MM.1S (cell line): ENCODE data around the gene TRAF3.
"Not testable (repeated sequence)": the region's sequence is repeated elsewhere in the genome, so short reads cannot be mapped to it uniquely, and the experiment has no call there.

Source experiments
- DNase-seq: peaks from one replicate; pipeline ENCODE4 v3.0.0-alpha.2; 2015
- H2AFZ ChIP-seq: fragments of 300-600 bp; sonication (generic); 2 replicates; pipeline ENCODE4 v1.6.0; 2016; ENCODE audit warnings: antibody characterized with exemption, low read length
- H3F3A ChIP-seq: fragments of 300-600 bp; sonication (generic); 2 replicates; pipeline ENCODE4 v1.6.1; 2016; ENCODE audit warnings: mild to moderate bottlenecking, antibody characterized with exemption, low read length, moderate library complexity, mixed read lengths; ENCODE audit not compliant: insufficient read depth
- H3K27ac ChIP-seq: fragments of 300-600 bp; sonication (generic); 2 replicates; pipeline ENCODE4 v1.5.1; 2016; ENCODE audit warnings: mild to moderate bottlenecking, low read length
- H3K27me3 ChIP-seq: fragments of 300-600 bp; sonication (generic); replicated peaks from 2 replicates; pipeline ENCODE4 v1.6.0; 2016; ENCODE audit warnings: low read length; ENCODE audit not compliant: insufficient read depth
- H3K36me3 ChIP-seq: fragments of 300-600 bp; sonication (generic); replicated peaks from 2 replicates; pipeline ENCODE4 v1.6.1; 2016; ENCODE audit warnings: mild to moderate bottlenecking, low read length, mixed read lengths; ENCODE audit not compliant: insufficient read depth
- H3K4me1 ChIP-seq: fragments of 300-600 bp; sonication (generic); 2 replicates; pipeline ENCODE4 v1.6.1; 2016; ENCODE audit warnings: low read length, mixed read lengths
- H3K4me2 ChIP-seq: fragments of 300-600 bp; sonication (generic); 2 replicates; pipeline ENCODE4 v1.6.0; 2016; ENCODE audit warnings: low read depth, low read length
- H3K4me3 ChIP-seq: fragments of 300-600 bp; sonication (generic); 2 replicates; pipeline ENCODE4 v1.5.1; 2016; ENCODE audit warnings: low read length, mixed read lengths
- H3K79me2 ChIP-seq: fragments of 300-600 bp; sonication (generic); 2 replicates; pipeline ENCODE4 v1.6.1; 2016; ENCODE audit warnings: mixed run types, low read length, mixed read lengths
- H3K9ac ChIP-seq: fragments of 300-600 bp; sonication (generic); 2 replicates; pipeline ENCODE4 v1.6.1; 2016; ENCODE audit warnings: low read length, mixed read lengths
- H3K9me2 ChIP-seq: fragments of 300-600 bp; sonication (generic); replicated peaks from 2 replicates; pipeline ENCODE4 v1.6.1; 2016; ENCODE audit warnings: mild to moderate bottlenecking, low read length, mixed read lengths; ENCODE audit not compliant: insufficient read depth
- H3K9me3 ChIP-seq: fragments of 300-600 bp; sonication (generic); replicated peaks from 2 replicates; pipeline ENCODE4 v1.6.1; 2016; ENCODE audit warnings: mild to moderate bottlenecking, low read length, mixed read lengths; ENCODE audit not compliant: insufficient read depth
- H4K20me1 ChIP-seq: fragments of 300-600 bp; sonication (generic); 2 replicates; pipeline ENCODE4 v1.6.1; 2016; ENCODE audit warnings: mild to moderate bottlenecking, low read length, moderate library complexity, mixed read lengths; ENCODE audit not compliant: insufficient read depth
- EZH2 ChIP-seq: fragments of 300-600 bp; sonication (generic); optimal IDR thresholded peaks from 2 replicates; pipeline ENCODE3; 2017; ENCODE audit warnings: low read depth, mild to moderate bottlenecking, antibody characterized with exemption, low read length, mixed read lengths
- EZH2phosphoT487 ChIP-seq: fragments of 300-600 bp; sonication (generic); IDR thresholded peaks from 2 replicates; pipeline ENCODE4 v1.6.1; 2018; ENCODE audit warnings: antibody characterized with exemption, low read length
- TF ChIP-seq, protein P1 (sequence below): fragments of 300-600 bp; sonication (generic); IDR thresholded peaks from 2 replicates; pipeline ENCODE4 v1.5.1; 2016; ENCODE audit warnings: antibody characterized with exemption, low read length, mixed read lengths

TRAF3 gene

DNA sequence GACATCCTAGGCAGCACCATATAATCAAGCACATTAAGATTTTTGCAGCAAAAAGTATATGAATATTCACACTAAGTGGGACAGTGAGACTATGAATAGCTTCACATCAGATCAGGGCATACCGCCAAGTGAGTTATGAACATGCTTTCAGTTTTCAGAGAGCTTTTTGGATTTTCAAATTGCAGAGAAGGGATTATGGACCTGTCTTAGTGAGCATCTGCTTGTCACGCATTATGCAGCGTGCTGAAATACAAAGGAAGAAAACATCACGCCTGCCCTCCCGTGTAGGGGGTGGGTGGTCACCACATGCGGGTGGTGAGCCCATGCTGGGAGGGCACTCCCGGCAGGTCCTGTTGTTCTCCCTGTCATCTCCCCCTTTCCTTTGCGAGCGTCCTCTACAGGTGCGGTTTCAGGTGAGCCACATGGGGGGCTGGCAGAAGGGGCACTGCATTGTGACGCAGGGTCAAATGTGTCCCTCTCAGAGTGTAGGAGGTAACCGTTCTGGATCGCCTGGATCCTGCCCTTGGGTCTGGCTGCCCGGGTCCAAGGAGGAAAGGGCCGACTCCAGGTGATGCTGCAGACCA, 42.6 kb downstream of the TRAF3 start:
- H3K4me2 ChIP-seq = peak overlapping the region; percentile 81
- H3K27ac ChIP-seq = peak overlapping the region; percentile 79
- H3K27me3 ChIP-seq = no peaks in the 10 kb centered on the region
- no peaks in the 10 kb centered on the region for H3K9me2 ChIP-seq
- no peaks in the 10 kb centered on the region for H3K36me3 ChIP-seq
- H3K4me1 ChIP-seq = 0 out of 2 replicates have a peak, but pooled peaks cover 3% of the 10 kb centered on the region
- H3K9me3 ChIP-seq = no peaks in the 10 kb centered on the region
- DNase-seq = peak; percentile 25
- H4K20me1 ChIP-seq = no peaks in the 10 kb centered on the region
- TF ChIP-seq EZH2 (no peak), EZH2phosphoT487 (no peak)
- TF ChIP-seq, protein P1, sequence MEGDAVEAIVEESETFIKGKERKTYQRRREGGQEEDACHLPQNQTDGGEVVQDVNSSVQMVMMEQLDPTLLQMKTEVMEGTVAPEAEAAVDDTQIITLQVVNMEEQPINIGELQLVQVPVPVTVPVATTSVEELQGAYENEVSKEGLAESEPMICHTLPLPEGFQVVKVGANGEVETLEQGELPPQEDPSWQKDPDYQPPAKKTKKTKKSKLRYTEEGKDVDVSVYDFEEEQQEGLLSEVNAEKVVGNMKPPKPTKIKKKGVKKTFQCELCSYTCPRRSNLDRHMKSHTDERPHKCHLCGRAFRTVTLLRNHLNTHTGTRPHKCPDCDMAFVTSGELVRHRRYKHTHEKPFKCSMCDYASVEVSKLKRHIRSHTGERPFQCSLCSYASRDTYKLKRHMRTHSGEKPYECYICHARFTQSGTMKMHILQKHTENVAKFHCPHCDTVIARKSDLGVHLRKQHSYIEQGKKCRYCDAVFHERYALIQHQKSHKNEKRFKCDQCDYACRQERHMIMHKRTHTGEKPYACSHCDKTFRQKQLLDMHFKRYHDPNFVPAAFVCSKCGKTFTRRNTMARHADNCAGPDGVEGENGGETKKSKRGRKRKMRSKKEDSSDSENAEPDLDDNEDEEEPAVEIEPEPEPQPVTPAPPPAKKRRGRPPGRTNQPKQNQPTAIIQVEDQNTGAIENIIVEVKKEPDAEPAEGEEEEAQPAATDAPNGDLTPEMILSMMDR = no peak
- peaks cover 16% of the 10 kb centered on the region for H3F3A ChIP-seq
- peak overlapping the region; percentile 65 for H3K4me3 ChIP-seq
- peak overlapping the region; percentile 55 for H3K9ac ChIP-seq
- H2AFZ ChIP-seq = no peak overlapping the region
- H3K79me2 ChIP-seq = peaks cover 86% of the 10 kb centered on the region

DNA sequence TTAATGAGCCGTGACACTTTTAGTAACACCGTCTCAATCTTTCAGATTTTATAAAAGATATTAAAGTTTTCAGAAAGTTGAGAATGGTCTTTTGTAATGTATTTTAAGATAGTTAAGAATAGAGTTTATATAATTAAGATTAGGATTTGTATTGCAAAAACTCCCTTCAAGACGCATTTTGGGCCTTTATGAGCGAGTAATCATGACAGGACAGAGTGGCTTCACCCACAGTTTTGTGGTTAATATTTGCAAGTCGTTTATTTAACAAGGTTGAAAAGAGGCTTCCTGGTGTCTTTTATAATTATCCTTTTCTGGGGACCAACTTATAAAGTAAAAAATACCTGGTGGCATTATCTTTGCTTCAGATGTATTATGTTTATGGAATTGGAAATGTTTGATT, 44.0 kb downstream of the TRAF3 start:
- H3K27ac ChIP-seq = no peak overlapping the region
- no peak overlapping the region for H2AFZ ChIP-seq
- peaks cover 16% of the 10 kb centered on the region for H3F3A ChIP-seq
- TF ChIP-seq, protein P1 = no peak
- TF ChIP-seq EZH2phosphoT487 = no peak
- TF ChIP-seq EZH2 = no peak
- DNase-seq = no peak
- H3K4me3 ChIP-seq = no peak overlapping the region
- no peaks in the 10 kb centered on the region for H3K36me3 ChIP-seq
- H3K27me3 ChIP-seq = no peaks in the 10 kb centered on the region
- 0 out of 2 replicates have a peak, but pooled peaks cover 3% of the 10 kb centered on the region for H3K4me1 ChIP-seq
- H3K9me3 ChIP-seq = no peaks in the 10 kb centered on the region
- H3K9ac ChIP-seq = no peak overlapping the region
- H3K9me2 ChIP-seq = no peaks in the 10 kb centered on the region
- H3K4me2 ChIP-seq = no peak overlapping the region
- no peaks in the 10 kb centered on the region for H4K20me1 ChIP-seq
- peaks cover 86% of the 10 kb centered on the region for H3K79me2 ChIP-seq

DNA sequence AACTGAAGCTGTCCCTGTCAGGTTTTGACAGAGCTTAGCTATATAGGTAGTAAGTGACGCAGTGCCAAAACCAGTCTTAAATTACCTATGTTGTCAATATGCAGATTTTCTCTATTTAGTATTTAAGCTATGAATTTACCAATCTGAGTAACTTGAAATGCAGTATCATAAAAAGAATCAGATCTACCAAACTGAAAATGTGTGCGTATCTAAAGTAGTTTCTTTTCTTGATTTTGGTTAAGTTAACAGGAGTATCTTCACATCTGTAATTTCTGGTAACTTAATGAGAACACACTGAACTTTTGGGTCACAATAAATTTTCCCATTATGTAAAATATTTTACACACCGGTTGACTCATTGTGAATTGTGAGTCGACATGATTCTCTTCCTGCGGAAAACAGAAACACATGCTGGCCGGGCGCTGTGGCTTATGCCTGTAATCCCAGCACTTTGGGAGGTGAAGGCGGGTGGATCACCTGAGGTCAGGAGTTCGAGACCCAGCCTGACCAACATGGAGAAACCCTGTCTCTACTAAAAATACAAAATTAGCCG, 45.1 kb downstream of the TRAF3 start:
- H4K20me1 ChIP-seq = no peaks in the 10 kb centered on the region

DNA sequence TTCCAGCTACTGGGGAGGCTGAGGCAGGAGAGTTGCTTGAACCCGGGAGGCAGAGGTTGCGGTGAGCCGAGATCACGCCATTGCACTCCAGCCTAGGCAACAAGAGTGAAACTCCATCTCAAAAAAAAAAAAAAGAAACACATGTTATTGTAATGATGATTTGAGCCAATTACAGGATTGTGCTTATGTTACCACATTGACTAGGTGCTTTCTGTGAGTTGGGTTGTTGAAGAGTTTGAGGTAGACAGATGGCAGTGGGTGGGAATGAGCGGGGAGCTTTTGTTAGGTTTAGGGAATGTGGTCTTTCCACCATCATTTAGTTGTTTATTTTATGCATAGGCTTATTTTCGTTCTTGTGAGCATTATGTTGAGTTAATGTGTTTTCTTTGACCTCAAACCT, 45.6 kb downstream of the TRAF3 start:
- not testable (repeated sequence) for H3K4me3 ChIP-seq

More for the DNA sequence above, 45.1 kb downstream of the TRAF3 start:
- Histone ChIP-seq H3K4me1 (0 out of 2 replicates have a peak, but pooled peaks cover 3% of the 10 kb centered on the region), H3K36me3 (no peaks in the 10 kb centered on the region), H3K4me3 (no peak overlapping the region), H3K9me2 (no peaks in the 10 kb centered on the region), H3K9me3 (no peaks in the 10 kb centered on the region), H3K27me3 (no peaks in the 10 kb centered on the region), H3K79me2 (peaks cover 86% of the 10 kb centered on the region), H3K4me2 (no peak overlapping the region), H3K27ac (no peak overlapping the region), H3F3A (peaks cover 16% of the 10 kb centered on the region), H2AFZ (no peak overlapping the region), H3K9ac (no peak overlapping the region)
- no peak for DNase-seq
- no peak for TF ChIP-seq EZH2
- TF ChIP-seq EZH2phosphoT487 = no peak
- TF ChIP-seq, protein P1 = no peak

More for the DNA sequence above, 45.6 kb downstream of the TRAF3 start:
- H3K36me3 ChIP-seq, H3K9me2 ChIP-seq, H3K27ac ChIP-seq, H3K27me3 ChIP-seq, H3K4me1 ChIP-seq, H3K4me2 ChIP-seq, DNase-seq, H2AFZ ChIP-seq, H3K9me3 ChIP-seq, H3K9ac ChIP-seq, H4K20me1 ChIP-seq: not testable (repeated sequence)
- Histone ChIP-seq H3F3A (peaks cover 16% of the 10 kb centered on the region), H3K79me2 (peaks cover 86% of the 10 kb centered on the region)
